Nephron (organoid): ENCODE data around the gene SMYD3.
A peak's percentile ranks its signal among the peaks of the same experiment; 100 is the strongest.

ENCODE experiments used
- H3K27ac Mint-ChIP-seq, 3 experiments: 2 replicates each; pipeline ENCODE4 v1.8.0; 2020; ENCODE audit warnings: mixed read lengths in 3 of 3, mild to moderate bottlenecking in 2 of 3, moderate library complexity in 1 of 3
- H3K27me3 Mint-ChIP-seq: 2 replicates; pipeline ENCODE4 v1.8.0; 2021; ENCODE audit warnings: low read depth, mild to moderate bottlenecking, moderate library complexity, mixed read lengths
- H3K36me3 Mint-ChIP-seq: 2 replicates; pipeline ENCODE4 v1.8.0; 2020; ENCODE audit warnings: low read depth, mixed read lengths
- H3K4me1 Mint-ChIP-seq: 2 replicates; pipeline ENCODE4 v1.8.0; 2020; ENCODE audit warnings: mixed read lengths
- H3K4me3 Mint-ChIP-seq, 3 experiments: 2 replicates each; pipeline ENCODE4 v1.8.0; 2020; ENCODE audit warnings: mild to moderate bottlenecking in 3 of 3, mixed read lengths in 3 of 3, moderate library complexity in 2 of 3
- H3K9me3 Mint-ChIP-seq: 2 replicates; pipeline ENCODE4 v1.8.0; 2020; ENCODE audit warnings: mixed read lengths
- TF ChIP-seq, protein P1 (sequence below), 3 experiments: fragments of 200-600 bp; sonication (generic); IDR thresholded peaks; one replicate each; pipeline ENCODE4 v1.5.0; 2021; ENCODE audit warnings: antibody characterized with exemption in 3 of 3; ENCODE audit not compliant: unreplicated experiment in 3 of 3

Gene SMYD3

GRCh38 chr1:246280551-246280950, 226.5 kb downstream of the SMYD3 start:
- Mint-ChIP-seq H3K9me3 (peaks cover 3% of the 10 kb centered on the region), H3K27me3 (no peaks in the 10 kb centered on the region), H3K27ac (peak overlapping the region in 1 of 3 experiments; percentile 7), H3K4me3 (no peak overlapping the region), H3K36me3 (no peaks in the 10 kb centered on the region), H3K4me1 (no peaks in the 10 kb centered on the region)
- TF ChIP-seq, protein P1, sequence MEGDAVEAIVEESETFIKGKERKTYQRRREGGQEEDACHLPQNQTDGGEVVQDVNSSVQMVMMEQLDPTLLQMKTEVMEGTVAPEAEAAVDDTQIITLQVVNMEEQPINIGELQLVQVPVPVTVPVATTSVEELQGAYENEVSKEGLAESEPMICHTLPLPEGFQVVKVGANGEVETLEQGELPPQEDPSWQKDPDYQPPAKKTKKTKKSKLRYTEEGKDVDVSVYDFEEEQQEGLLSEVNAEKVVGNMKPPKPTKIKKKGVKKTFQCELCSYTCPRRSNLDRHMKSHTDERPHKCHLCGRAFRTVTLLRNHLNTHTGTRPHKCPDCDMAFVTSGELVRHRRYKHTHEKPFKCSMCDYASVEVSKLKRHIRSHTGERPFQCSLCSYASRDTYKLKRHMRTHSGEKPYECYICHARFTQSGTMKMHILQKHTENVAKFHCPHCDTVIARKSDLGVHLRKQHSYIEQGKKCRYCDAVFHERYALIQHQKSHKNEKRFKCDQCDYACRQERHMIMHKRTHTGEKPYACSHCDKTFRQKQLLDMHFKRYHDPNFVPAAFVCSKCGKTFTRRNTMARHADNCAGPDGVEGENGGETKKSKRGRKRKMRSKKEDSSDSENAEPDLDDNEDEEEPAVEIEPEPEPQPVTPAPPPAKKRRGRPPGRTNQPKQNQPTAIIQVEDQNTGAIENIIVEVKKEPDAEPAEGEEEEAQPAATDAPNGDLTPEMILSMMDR (IDR thresholded peaks at IDR 0.05; ENCODE audit: unreplicated experiment in 3 of 3), result peak; percentile 20 to 45 (median 23)

DNA sequence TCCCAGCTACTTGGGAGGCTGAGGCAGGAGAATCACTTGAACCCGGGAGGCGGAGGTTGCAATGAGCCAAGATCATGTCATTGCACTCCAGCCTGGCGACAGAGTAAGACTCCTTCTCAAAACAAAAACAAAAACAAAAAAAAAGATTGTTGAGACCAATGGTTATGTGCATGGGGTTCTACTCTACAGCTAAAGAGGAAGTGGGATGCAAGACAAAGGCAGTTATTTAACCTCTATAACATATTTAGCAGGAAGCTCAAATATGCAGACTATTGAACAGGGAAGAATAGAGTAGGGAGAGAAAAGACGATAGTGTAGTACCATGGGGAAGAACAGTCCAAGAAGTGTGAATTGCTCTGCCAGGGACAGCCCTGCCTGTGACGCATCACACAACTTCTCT, 227.7 kb downstream of the SMYD3 start:
- Mint-ChIP-seq H3K27me3 (no peaks in the 10 kb centered on the region), H3K4me3 (no peak overlapping the region), H3K36me3 (no peaks in the 10 kb centered on the region), H3K27ac (no peak overlapping the region), H3K4me1 (no peaks in the 10 kb centered on the region), H3K9me3 (no peaks in the 10 kb centered on the region)
- TF ChIP-seq, protein P1 (IDR thresholded peaks at IDR 0.05; ENCODE audit: unreplicated experiment in 3 of 3), result no peak

GRCh38 chr1:246278371-246278770, 228.7 kb downstream of the SMYD3 start:
- Mint-ChIP-seq H3K27me3 (no peaks in the 10 kb centered on the region), H3K4me3 (no peak overlapping the region), H3K4me1 (no peaks in the 10 kb centered on the region), H3K9me3 (no peaks in the 10 kb centered on the region), H3K36me3 (peaks cover 3% of the 10 kb centered on the region), H3K27ac (no peak overlapping the region)
- TF ChIP-seq, protein P1 (IDR thresholded peaks at IDR 0.05; ENCODE audit: unreplicated experiment in 3 of 3), result no peak

- H3K36me3 Mint-ChIP-seq, result peaks cover 3% of the 10 kb centered on the region
- H3K4me3 Mint-ChIP-seq, result no peak overlapping the region
- H3K27ac Mint-ChIP-seq, result no peak overlapping the region
- TF ChIP-seq, protein P1 (IDR thresholded peaks at IDR 0.05; ENCODE audit: unreplicated experiment in 3 of 3), result no peak
- no peaks in the 10 kb centered on the region for H3K4me1 Mint-ChIP-seq
- no peaks in the 10 kb centered on the region for H3K9me3 Mint-ChIP-seq
- H3K27me3 Mint-ChIP-seq, result no peaks in the 10 kb centered on the region
Measured at GRCh38 chr1:246275036-246275435, 232.0 kb downstream of the SMYD3 start.

GRCh38 chr1:246274186-246274585, 232.9 kb downstream of the SMYD3 start:
- H3K27me3 Mint-ChIP-seq, result no peaks in the 10 kb centered on the region
- no peak overlapping the region for H3K4me3 Mint-ChIP-seq
- no peaks in the 10 kb centered on the region for H3K9me3 Mint-ChIP-seq
- peak overlapping the region in 1 of 3 experiments; percentile 4 for H3K27ac Mint-ChIP-seq
- H3K4me1 Mint-ChIP-seq, result no peaks in the 10 kb centered on the region
- peaks cover 3% of the 10 kb centered on the region for H3K36me3 Mint-ChIP-seq
- TF ChIP-seq, protein P1 (IDR thresholded peaks at IDR 0.05; ENCODE audit: unreplicated experiment in 3 of 3), result no peak

- Mint-ChIP-seq H3K4me1 (no peaks in the 10 kb centered on the region), H3K36me3 (peaks cover 3% of the 10 kb centered on the region), H3K4me3 (no peak overlapping the region), H3K27me3 (no peaks in the 10 kb centered on the region), H3K27ac (no peak overlapping the region), H3K9me3 (no peaks in the 10 kb centered on the region)
- TF ChIP-seq, protein P1 (IDR thresholded peaks at IDR 0.05; ENCODE audit: unreplicated experiment in 3 of 3), result no peak
Measured at GRCh38 chr1:246271516-246271915, 235.6 kb downstream of the SMYD3 start.
